Endothelial cell of umbilical vein (primary cell): ENCODE results near the gene IBA57.

ENCODE experiments used
- CTCF ChIP-seq, 2 donors: IDR thresholded peaks; 1 replicate in 1 of 2; 2 replicates in 1 of 2; pipeline ENCODE4 v1.5.1; 2011; ENCODE audit warnings: low read length in 2 of 2, mild to moderate bottlenecking in 2 of 2, moderate library complexity in 2 of 2, control low read depth in 1 of 2, inconsistent platforms in 1 of 2, low read depth in 1 of 2; ENCODE audit not compliant: insufficient read depth in 1 of 2; ENCODE audit errors: extremely low read depth in 1 of 2
- MYC ChIP-seq: IDR thresholded peaks from one replicate; pipeline ENCODE4 v1.6.1; 2011; ENCODE audit warnings: mild to moderate bottlenecking, low read depth, low read length
- POLR2A ChIP-seq: IDR thresholded peaks from 2 replicates; pipeline ENCODE4 v1.6.1; 2012; ENCODE audit warnings: low read depth, mild to moderate bottlenecking, control low read depth, low read length
- POLR2AphosphoS5 ChIP-seq: IDR thresholded peaks from 2 replicates; pipeline ENCODE4 v1.6.1; 2012; ENCODE audit warnings: low read depth, mild to moderate bottlenecking, control low read depth, low read length, moderate library complexity; ENCODE audit not compliant: insufficient read depth

- TF ChIP-seq CTCF (IDR thresholded peaks at IDR 0.05; ENCODE audit: extremely low read depth in 1 of 2, insufficient read depth in 1 of 2, low read depth in 1 of 2, low read length in 2 of 2) (no peak), POLR2AphosphoS5 (no peak), MYC (no peak), POLR2A (no peak)
Measured at GRCh38 chr1:228146417-228147150, 19.0 kb upstream of the IBA57 start.
